HepG2 (cell line): Measurements from ENCODE around the gene VASN. TPM values are rescaled to one million over a fixed set of nuclear protein-coding genes. Genes with fewer than 3 reads are reported as not detected.

ENCODE experiments used
- ATM ChIP-seq: fragments of 450-650 bp; IDR thresholded peaks from 2 replicates; pipeline ENCODE4 v1.7.1; 2017; ENCODE audit warnings: mild to moderate bottlenecking, borderline replicate concordance
- HNRNPL ChIP-seq: fragments of 200-400 bp; formaldehyde crosslinking; IDR thresholded peaks from 2 replicates; pipeline ENCODE4 v1.6.1; 2017; ENCODE audit warnings: mild to moderate bottlenecking, low read depth, low read length
- MAZ ChIP-seq, 2 experiments: sonication (generic) in 1 of 2; formaldehyde crosslinking in 1 of 2; IDR thresholded peaks; 2 replicates each; pipeline versions ENCODE4 v1.5.0 to v1.6.1; 2012 to 2020; ENCODE audit warnings: low read depth in 2 of 2, mild to moderate bottlenecking in 2 of 2, borderline replicate concordance in 1 of 2, improper control_type of control experiment in 1 of 2, low read length in 1 of 2, missing genetic modification reagents in 1 of 2, moderate library complexity in 1 of 2
- MBD4 ChIP-seq: IDR thresholded peaks from 2 replicates; pipeline ENCODE4 v1.6.1; 2012; ENCODE audit warnings: low read length, inconsistent platforms, borderline replicate concordance
- NKX3-1 ChIP-seq: sonication (generic); formaldehyde crosslinking; IDR thresholded peaks from 2 replicates; pipeline ENCODE4 v1.5.0; 2020; ENCODE audit warnings: missing genetic modification reagents
- PHF21A ChIP-seq: sonication (generic); formaldehyde crosslinking; IDR thresholded peaks from 2 replicates; pipeline ENCODE4 v1.5.0; 2020; ENCODE audit warnings: mild to moderate bottlenecking, missing genetic modification reagents
- RBM39 ChIP-seq: fragments of 200-400 bp; formaldehyde crosslinking; IDR thresholded peaks from one replicate; pipeline ENCODE4 v1.6.1; 2018; ENCODE audit warnings: antibody characterized with exemption, mild to moderate bottlenecking, low read depth, low read length; ENCODE audit not compliant: poor library complexity, severe bottlenecking
- SKI ChIP-seq: fragments of 450-650 bp; IDR thresholded peaks from one replicate; pipeline ENCODE4 v1.6.1; 2018; ENCODE audit warnings: mild to moderate bottlenecking; ENCODE audit not compliant: partially characterized antibody
- SMAD3 ChIP-seq: sonication (generic); formaldehyde crosslinking; IDR thresholded peaks from 2 replicates; pipeline ENCODE4 v1.4.0; 2020; ENCODE audit warnings: missing genetic modification reagents
- XBP1 ChIP-seq: sonication (generic); formaldehyde crosslinking; IDR thresholded peaks from 2 replicates; pipeline ENCODE4 v1.5.0; 2020; ENCODE audit warnings: missing genetic modification reagents
- ZBTB8A ChIP-seq: sonication (generic); formaldehyde crosslinking; IDR thresholded peaks from 2 replicates; pipeline ENCODE4 v1.4.0; 2020; ENCODE audit warnings: mild to moderate bottlenecking, low read depth, missing genetic modification reagents, borderline replicate concordance
- ZNF382 ChIP-seq: sonication (generic); formaldehyde crosslinking; IDR thresholded peaks from 2 replicates; pipeline ENCODE4 v1.5.0; 2020; ENCODE audit warnings: missing genetic modification reagents, mild to moderate bottlenecking, borderline replicate concordance
- ZNF770 ChIP-seq: sonication (generic); formaldehyde crosslinking; IDR thresholded peaks from 2 replicates; pipeline ENCODE4 v1.5.0; 2020; ENCODE audit warnings: mild to moderate bottlenecking, missing genetic modification reagents
- ZNF879 ChIP-seq: sonication (generic); formaldehyde crosslinking; IDR thresholded peaks from 2 replicates; pipeline ENCODE4 v1.8.1; 2023; ENCODE audit warnings: missing genetic modification reagents
- ZSCAN9 ChIP-seq: IDR thresholded peaks from 2 replicates; pipeline ENCODE4 v1.6.1; 2016; ENCODE audit warnings: borderline replicate concordance
- polyA plus RNA-seq, 8 experiments: library from polyadenylated mRNA; depleted of rRNA in 3 of 8; stranded (reverse) in 7 of 8; unstranded in 1 of 8; fragments of >200 nt; fragmentation: Illumina TruSeq in 4 of 8; extraction: Trizol in 4 of 8; gene quantifications; 2 replicates each; pipeline versions ENCODE4 v1.2.1 to v1.2.3, GENCODE V29; 2011 to 2016; ENCODE audit warnings: low read depth in 4 of 8, missing spikeins in 1 of 8, mixed read lengths in 1 of 8; ENCODE audit not compliant: insufficient read depth in 1 of 8
- total RNA-seq, 5 experiments: library from RNA; depleted of rRNA; stranded (reverse); fragments of >200 nt; fragmentation: Illumina TruSeq; extraction: Trizol; gene quantifications; 2 replicates each; pipeline ENCODE4 v1.2.3, GENCODE V29; 2016; ENCODE audit warnings: low read depth in 1 of 5
- TF ChIP-seq, protein P1 (sequence below): sonication (generic); formaldehyde crosslinking; IDR thresholded peaks from 2 replicates; pipeline ENCODE4 v1.5.0; 2020; ENCODE audit warnings: missing genetic modification reagents, mild to moderate bottlenecking, borderline replicate concordance
- TF ChIP-seq, protein P2 (sequence below): sonication (generic); formaldehyde crosslinking; IDR thresholded peaks from 2 replicates; pipeline ENCODE4 v1.5.0; 2020; ENCODE audit warnings: missing genetic modification reagents
- TF ChIP-seq, protein P3 (sequence below): sonication (generic); formaldehyde crosslinking; IDR thresholded peaks from 2 replicates; pipeline ENCODE4 v1.5.0; 2020; ENCODE audit warnings: missing genetic modification reagents, mild to moderate bottlenecking, borderline replicate concordance
- TF ChIP-seq, protein P4 (sequence below): sonication (generic); formaldehyde crosslinking; IDR thresholded peaks from 2 replicates; pipeline ENCODE4 v1.4.0; 2020; ENCODE audit warnings: mild to moderate bottlenecking, missing genetic modification reagents

The VASN gene
- total and polyA plus RNA-seq, 2 of the 13 experiments (the other 11 are each of a cell fraction or from before 2014, with no cell fraction given) = 8.4 to 18.2 TPM

DNA sequence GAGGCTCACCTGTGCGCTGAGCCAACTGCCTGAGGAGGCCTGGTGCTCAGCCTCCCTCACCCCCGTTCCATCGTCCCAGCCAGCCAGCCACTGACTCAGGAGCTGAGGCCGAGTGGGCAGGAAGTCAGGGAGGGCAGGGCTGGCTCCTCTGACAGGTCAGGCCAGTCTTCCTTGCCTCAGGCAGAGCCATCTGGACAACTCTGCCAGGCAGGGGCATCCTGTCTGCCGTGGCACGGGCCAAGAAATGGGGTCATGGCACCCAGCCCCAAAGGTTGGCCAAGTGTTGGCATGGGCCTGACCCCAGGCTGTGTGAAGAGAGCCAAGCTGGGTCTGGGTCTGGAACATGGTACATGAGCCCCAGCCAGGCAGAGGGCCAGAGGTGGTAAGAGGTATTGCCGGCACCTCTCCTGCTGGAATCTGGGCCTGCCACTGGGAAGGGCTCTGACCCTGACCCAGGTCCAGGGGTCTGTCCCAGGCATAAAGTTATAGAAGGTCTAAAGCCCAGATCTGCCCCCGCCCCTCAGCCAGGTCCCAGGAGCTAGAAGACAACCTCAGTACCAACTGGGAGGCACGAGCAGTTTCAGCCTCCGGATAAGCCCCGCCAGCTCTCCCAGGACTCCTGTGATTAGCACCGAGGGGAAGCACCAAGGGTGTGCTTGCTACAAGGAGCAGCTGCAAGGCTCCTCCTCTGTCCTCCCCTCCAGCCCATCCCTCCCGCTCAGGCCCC is 2.5 kb upstream of the VASN start (continued):
- TF ChIP-seq, protein P1, sequence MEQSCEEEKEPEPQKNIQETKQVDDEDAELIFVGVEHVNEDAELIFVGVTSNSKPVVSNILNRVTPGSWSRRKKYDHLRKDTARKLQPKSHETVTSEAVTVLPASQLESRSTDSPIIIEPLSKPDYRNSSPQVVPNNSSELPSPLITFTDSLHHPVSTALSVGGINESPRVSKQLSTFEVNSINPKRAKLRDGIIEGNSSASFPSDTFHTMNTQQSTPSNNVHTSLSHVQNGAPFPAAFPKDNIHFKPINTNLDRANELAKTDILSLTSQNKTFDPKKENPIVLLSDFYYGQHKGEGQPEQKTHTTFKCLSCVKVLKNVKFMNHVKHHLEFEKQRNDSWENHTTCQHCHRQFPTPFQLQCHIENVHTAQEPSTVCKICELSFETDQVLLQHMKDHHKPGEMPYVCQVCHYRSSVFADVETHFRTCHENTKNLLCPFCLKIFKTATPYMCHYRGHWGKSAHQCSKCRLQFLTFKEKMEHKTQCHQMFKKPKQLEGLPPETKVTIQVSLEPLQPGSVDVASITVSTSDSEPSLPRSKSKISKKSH = peak; percentile 49; the same call in 1 of the 2 replicates
- TF ChIP-seq XBP1 (CRISPR knock-in tag) = no peak
- TF ChIP-seq SMAD3 (CRISPR knock-in tag) = no peak
- no peak for TF ChIP-seq ZBTB8A
- TF ChIP-seq, protein P2, sequence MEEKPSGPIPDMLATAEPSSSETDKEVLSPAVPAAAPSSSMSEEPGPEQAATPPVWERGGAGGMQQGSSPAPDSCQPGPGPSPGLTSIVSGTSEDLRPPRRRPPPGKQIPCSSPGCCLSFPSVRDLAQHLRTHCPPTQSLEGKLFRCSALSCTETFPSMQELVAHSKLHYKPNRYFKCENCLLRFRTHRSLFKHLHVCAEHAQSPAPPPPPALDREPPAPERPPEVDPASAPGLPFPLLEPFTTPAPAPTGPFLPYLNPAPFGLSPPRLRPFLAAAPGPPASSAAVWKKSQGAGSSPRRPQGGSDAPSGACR (CRISPR knock-in tag) = no peak
- TF ChIP-seq RBM39 = peak; percentile 25
- TF ChIP-seq, protein P3, sequence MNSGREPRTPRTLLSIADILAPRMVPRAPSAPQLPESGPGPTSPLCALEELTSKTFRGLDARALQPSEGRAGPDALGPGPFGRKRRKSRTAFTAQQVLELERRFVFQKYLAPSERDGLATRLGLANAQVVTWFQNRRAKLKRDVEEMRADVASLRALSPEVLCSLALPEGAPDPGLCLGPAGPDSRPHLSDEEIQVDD (CRISPR knock-in tag) = no peak
- no peak for TF ChIP-seq SKI
- TF ChIP-seq PHF21A (CRISPR knock-in tag) = 0 out of 2 replicates have a peak, but pooled peaks have one; percentile 19
- TF ChIP-seq ZNF879 (CRISPR knock-in tag) = no peak
- TF ChIP-seq HNRNPL = peak; percentile 88; the same call in 1 of the 2 replicates
- TF ChIP-seq ZNF770 (CRISPR knock-in tag) = 0 out of 2 replicates have a peak, but pooled peaks have one; percentile 6
- TF ChIP-seq ZSCAN9 (CRISPR knock-in tag) = no peak
- TF ChIP-seq MBD4 = no peak
- no peak for TF ChIP-seq MAZ (IDR thresholded peaks at IDR 0.05; ENCODE audit: borderline replicate concordance, low read depth, low read length)
- TF ChIP-seq MAZ (CRISPR knock-in tag; IDR thresholded peaks at IDR 0.05; ENCODE audit: low read depth) = no peak
- no peak for TF ChIP-seq ATM
- no peak for TF ChIP-seq ZNF382 (CRISPR knock-in tag)
- TF ChIP-seq, protein P4, sequence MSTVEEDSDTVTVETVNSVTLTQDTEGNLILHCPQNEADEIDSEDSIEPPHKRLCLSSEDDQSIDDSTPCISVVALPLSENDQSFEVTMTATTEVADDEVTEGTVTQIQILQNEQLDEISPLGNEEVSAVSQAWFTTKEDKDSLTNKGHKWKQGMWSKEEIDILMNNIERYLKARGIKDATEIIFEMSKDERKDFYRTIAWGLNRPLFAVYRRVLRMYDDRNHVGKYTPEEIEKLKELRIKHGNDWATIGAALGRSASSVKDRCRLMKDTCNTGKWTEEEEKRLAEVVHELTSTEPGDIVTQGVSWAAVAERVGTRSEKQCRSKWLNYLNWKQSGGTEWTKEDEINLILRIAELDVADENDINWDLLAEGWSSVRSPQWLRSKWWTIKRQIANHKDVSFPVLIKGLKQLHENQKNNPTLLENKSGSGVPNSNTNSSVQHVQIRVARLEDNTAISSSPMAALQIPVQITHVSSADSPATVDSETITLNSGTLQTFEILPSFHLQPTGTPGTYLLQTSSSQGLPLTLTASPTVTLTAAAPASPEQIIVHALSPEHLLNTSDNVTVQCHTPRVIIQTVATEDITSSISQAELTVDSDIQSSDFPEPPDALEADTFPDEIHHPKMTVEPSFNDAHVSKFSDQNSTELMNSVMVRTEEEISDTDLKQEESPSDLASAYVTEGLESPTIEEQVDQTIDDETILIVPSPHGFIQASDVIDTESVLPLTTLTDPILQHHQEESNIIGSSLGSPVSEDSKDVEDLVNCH = no peak
- TF ChIP-seq NKX3-1 (CRISPR knock-in tag) = no peak
